CMK (cell line): Measurements from ENCODE around the gene SMIM44.

Source experiments
- DNase-seq: peaks from one replicate; pipeline ENCODE4 v3.0.0-alpha.2; 2010; ENCODE audit warnings: low read depth

Gene SMIM44

DNA sequence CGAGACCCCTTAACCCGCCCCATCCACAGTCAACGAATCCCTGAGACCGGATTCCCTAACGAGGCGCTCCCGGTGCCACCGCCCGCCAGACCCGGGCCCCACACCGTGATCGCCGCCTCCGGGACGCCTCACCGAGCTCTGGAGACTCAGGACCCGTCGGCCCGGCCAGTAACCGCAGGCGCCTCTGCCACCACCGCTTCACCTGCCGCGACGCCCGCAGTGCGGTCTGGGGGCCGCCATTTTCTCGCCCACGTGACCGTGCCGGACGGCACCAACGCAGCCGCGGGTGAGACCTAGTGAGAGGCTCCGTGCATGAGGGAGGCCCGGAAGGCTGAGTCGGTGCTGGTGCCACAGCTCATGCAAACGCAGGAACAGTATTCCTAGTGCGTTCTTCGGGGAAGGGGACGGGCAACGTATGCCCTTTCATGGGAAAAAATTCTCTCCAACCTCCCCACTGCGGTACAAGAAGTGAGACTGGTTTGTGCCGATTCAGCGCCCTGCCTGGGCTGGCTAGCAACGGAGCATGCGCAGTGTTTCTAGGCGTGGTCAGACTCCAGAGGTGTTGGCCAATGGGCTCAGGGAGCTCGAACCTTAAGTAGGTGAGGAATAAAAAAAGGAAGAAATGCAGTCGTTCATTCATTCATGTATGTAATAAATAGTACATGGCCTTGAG is 17.3 kb upstream of the SMIM44 start, which contains the start of gene DOHH:
Gene DOHH (minus strand): TSS at position 246 of the 673 bp plus-strand sequence. CDS start 3,860 bp downstream, outside the sequence.
- DNase-seq: peak; percentile 97

- no peak for DNase-seq
Observed at GRCh38 chr19:3499738-3500428, 16.6 kb upstream of the SMIM44 start.

- no peak for DNase-seq
Observed at GRCh38 chr19:3497757-3498520, 14.7 kb upstream of the SMIM44 start.

GRCh38 chr19:3496392-3497273 is 13.4 kb upstream of the SMIM44 start:
- DNase-seq: no peak

DNA sequence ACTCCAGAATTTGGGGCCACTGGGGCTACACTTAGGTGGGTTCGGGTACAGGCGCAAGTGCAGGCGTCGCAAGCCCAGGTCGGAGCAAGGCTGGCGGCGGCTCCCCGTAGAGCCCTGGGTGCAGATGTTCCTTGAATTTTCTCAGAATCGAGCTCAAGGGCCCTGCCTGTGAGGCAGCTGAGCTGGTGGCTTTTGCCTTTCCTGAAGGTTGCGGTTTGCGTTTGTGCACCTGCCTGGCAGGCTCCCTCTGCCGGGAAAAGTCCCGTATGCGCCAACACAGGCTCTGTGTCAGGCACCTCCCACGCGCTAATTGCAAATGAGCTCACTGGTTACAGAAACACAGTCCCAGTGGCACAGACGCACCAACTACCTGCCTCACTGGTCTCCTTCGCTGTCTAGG is 11.3 kb upstream of the SMIM44 start:
- DNase-seq: no peak

- DNase-seq: no peak
Observed at GRCh38 chr19:3494051-3494450, 10.8 kb upstream of the SMIM44 start.

GRCh38 chr19:3493651-3494050 is 10.4 kb upstream of the SMIM44 start:
- no peak for DNase-seq

DNA sequence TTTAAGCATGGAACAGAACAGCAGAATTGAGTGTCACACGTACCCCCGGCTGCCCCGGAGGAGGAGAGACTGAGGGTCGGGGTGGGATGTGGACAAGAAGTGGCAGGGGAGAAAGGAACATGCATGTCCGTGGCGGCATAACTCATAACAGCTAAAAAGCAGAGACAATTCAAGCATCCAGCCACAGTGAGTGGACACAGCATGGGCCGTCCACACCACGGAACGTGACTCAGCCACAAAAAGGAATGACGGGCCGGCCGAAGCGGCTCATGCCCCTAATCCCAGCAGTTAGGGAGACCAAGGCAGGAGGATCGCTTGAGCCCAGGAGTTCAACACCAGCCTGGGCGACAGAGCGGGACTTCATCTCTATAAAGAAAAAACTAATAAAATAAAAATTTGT is 9.7 kb upstream of the SMIM44 start:
- DNase-seq: no peak

DNA sequence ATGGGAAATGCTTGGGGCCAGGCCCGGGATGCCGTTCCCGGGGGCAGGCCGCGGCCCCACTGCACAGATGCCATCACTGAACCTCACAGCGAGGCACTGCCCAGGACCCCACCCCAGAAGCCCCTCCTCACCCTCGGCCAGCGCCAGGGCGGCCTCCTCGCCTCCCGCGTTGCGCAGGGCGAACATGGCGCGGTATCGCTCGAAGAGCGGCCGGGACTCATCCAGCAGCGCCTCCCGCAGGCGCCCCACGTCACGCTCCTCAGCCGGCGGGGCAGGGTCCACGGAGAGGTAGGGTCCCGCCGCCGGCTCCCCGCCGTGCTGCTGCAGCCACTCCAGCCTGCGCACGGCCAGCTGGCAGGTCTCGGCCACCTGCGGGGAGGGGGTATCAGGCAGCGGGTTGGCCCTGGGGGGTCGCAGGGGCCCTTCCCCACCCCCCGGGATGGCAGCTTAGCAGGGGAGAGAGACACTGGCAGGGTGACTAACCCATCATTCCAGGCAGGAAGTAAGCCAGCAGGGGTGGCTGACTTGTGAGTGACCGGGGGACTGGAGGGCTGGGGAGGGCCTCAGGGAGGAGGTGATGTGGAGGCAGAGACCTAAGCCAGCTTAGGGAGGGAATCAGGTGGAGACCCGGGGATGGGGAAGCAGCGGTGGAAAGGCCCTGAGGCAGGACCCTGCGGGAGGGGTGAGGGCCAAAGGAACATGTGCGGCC is 9.0 kb upstream of the SMIM44 start:
- no peak for DNase-seq

- DNase-seq: no peak
Observed at GRCh38 chr19:3491396-3492119, 8.3 kb upstream of the SMIM44 start.

DNA sequence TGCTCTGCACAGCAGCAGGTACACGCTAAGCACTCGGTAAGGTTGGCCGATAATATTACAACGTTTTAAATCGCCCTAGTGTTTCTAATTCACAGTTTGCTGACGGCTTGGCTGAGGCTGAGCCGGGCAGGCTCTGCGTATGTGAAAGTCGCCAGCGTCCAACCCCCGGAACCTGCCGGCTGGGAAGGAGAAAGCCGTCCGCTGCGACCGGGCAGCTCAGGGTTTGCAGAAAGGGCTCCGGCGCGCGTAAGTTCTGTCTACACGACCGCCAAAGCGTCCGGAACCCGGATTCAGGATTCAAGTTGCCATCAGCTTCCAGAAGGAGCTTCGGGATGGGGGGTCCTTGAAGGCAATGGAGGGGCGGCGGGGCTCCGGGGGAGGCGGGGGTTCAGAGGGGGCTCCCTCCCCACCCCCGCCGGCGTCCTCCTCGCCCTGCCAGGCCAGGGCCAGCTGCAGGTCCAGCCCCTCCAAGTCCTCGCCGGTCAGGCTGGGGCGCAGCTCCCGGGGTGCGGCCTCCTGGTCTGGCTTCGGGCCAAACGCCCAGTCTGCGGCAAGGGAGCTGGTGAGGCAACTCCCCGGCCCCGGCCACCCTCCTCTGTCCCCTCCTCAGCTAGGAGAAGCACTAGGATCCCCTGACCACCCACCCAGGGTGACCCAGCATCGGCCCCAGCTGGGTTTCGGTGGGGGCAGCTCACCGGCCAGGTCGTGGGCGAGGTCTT is 575 bp downstream of the SMIM44 start:
- no peak for DNase-seq

DNA sequence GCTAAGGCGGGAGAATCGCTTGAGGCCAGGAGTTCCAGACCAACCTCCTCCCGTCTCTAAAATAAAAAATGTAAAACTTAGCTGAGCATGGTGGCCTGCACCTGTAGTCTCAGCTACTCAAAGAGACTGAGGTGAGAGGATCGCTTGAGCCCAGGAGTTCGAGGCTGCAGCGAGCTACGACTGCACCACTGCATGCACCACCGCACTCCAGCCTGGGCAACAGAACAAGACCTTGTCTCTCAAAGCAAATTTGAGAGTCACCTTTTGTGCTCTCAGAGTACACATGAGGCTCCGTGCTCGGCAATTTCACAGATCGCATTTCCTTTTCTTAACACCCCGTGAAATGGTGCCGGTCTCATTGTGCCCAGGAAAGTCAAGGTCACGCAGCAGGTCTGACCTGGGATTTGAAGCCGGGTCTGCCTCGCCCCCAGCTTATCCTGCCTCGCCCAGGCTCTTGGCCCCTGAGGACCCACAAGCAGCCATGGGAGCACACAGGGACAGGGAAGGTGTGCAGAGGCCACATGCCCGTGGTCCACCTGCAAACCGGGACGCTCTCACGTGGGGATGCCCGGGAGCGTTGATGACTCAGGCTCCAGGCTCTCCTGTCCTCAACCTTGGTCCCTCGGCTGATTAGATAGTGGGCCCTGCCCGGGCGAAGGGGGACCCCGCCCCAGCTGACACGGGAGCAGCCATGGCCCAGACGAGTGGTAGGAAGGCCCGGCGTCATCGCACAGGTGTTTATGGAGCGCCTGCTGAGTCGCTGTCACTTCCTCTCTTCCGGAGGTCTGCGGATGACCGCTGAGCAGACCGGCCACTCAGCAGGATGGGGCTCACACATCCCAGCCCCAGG is 1.8 kb downstream of the SMIM44 start:
- DNase-seq: no peak

DNA sequence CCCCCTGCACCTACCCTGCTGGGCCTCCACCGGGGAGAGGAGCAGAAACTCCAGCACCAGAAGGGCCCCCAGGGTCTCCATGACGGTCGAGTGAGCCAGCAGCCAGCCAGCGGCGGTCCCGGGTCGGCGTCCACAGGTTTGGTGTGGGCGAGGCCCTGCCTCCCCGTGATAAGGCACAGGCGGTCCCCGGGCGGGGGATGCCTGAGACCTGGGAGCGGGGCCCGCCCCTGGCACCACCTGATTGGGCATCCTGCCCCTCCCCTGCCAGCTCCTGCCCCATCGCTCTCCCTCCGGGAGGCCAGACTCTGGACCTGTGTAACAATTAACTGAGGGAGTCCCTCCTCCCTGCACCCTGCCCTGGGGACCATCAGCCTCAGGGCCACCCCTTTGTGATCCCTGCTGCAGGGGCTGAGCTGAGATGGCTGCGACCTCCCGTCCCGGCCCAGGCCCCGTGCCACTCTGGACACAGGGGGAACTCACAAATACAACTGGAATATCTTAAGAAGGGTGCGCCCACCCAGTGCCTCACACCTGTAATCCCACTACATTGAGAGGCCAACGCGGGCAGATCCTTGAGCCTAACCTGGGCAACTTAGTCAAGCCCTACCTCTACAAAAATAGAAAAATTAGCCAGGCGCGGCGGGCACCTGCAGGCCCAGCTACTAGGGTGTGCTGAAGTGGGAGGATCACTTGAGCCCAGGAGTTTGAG is 2.7 kb downstream of the SMIM44 start, which contains the start of gene SMIM24:
Gene SMIM24 (minus strand): TSS at position 143 of the 709 bp plus-strand sequence. CDS start 62 bp downstream, at position 81.
- peak; percentile 32 for DNase-seq

- peak; percentile 74 for DNase-seq
Observed at GRCh38 chr19:3479834-3480215, 3.4 kb downstream of the SMIM44 start.

DNA sequence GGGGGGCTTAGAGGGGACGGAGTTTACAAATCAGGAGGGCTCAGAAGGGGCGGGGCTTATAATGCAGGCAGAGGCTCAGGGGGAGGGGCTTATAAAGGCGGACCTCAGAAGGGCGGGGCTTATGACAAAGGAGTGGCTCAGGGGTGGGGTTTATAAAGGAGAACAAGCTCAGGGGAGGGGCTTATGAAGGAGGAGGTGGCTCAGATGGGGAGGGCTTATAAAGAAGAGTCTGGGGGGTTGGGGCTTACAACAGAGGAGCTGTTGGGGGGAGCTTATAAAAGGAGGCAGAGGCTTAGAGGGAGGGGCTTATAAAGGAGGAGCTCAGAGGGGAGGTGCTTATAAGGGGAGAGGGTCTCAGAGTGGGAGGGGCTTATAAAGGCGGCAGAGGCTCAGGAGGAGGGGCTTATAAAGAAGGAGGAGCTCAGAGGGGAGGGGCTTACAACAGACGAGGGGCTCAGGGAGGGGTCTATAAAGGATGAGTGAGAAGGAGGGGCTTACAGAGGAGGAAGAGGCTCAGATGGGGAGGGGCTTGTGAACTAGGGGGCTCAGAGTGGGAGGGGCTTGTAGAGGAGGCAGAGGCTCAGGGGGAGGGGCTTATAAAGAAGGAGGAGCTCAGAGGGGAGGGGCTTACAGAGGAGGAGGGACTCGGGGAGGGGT is 3.9 kb downstream of the SMIM44 start:
- DNase-seq: peak; percentile 94

GRCh38 chr19:3478409-3479176 is 4.6 kb downstream of the SMIM44 start:
- peak; percentile 61 for DNase-seq

DNA sequence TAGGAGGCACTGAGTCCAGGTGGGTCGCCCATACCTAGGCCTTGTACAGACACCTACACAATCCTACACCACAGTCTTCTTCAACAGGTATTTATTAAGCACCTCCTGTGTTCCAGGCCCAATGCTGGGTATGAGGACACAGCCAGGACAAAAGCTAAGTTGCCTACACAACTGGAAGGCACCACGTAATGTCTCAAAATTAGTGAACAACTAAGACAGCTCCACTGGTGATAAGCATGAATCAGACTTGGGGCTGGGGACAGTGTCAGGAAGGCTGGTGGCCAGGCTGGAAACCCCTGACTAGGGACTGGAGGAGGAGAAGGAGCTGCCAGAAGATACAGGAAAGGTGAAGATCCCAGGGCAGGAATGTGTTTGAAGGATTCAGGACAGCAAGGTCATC is 5.3 kb downstream of the SMIM44 start:
- no peak for DNase-seq
